Panc1 (cell line): ENCODE data around the gene TCHP. TPM values are rescaled to one million over a fixed set of nuclear protein-coding genes. Genes with fewer than 3 reads are reported as not detected.

Experiments used
- ATAC-seq: fragments of 200-7000 bp; cut with Tn5 transposase; 2 replicates; pipeline ENCODE4 v1.9.1; 2020; ENCODE audit warnings: mild to moderate bottlenecking, moderate library complexity
- BruUV-seq: library from RNA; stranded (reverse); fragments of 400-500 nt; replicated peaks from 2 replicates; lab custom pipeline; 2021; lab: Mats Ljungman, UMichigan
- CTCF ChIA-PET: fragments of 300-600 bp; sonication (Branson Sonifier 250); formaldehyde crosslinking; loops from one replicate; lab custom pipeline; 2022; ENCODE audit warnings: antibody characterized with exemption; lab: Charles Lee
- POLR2A ChIA-PET: fragments of 300-600 bp; sonication (Branson Sonifier 250); formaldehyde crosslinking; loops from one replicate; lab custom pipeline; 2022; ENCODE audit warnings: antibody characterized with exemption; lab: Charles Lee
- DNase-seq: peaks from one replicate; pipeline ENCODE4 v3.0.0-alpha.2; 2010; ENCODE audit warnings: low read depth, low spot score
- H3K27ac ChIP-seq: 2 replicates; pipeline ENCODE4 v1.5.1; 2011; ENCODE audit warnings: mild to moderate bottlenecking, low read length, inconsistent platforms
- H3K27me3 ChIP-seq: fragments of 200-500 bp; sonication (Bioruptor generic); 2 replicates; pipeline ENCODE4 v1.6.0; 2014; ENCODE audit warnings: low read length, inconsistent platforms; ENCODE audit not compliant: control insufficient read depth, insufficient read depth
- H3K36me3 ChIP-seq: fragments of 200-500 bp; sonication (Bioruptor generic); 2 replicates; pipeline ENCODE4 v1.5.1; 2014; ENCODE audit warnings: inconsistent platforms, mild to moderate bottlenecking, low read length, moderate library complexity; ENCODE audit not compliant: control insufficient read depth, insufficient read depth
- H3K4me1 ChIP-seq: 2 replicates; pipeline ENCODE4 v1.5.1; 2011; ENCODE audit warnings: inconsistent platforms, mild to moderate bottlenecking, low read length, moderate library complexity; ENCODE audit not compliant: control insufficient read depth, insufficient read depth
- H3K4me3 ChIP-seq, 2 experiments: 2 replicates each; pipeline ENCODE4 v1.5.1; 2011 to 2012; ENCODE audit warnings: low read depth in 2 of 2, low read length in 2 of 2, mild to moderate bottlenecking in 2 of 2, inconsistent platforms in 1 of 2, moderate library complexity in 1 of 2
- H3K9me3 ChIP-seq: fragments of 200-500 bp; sonication (Bioruptor generic); 2 replicates; pipeline ENCODE4 v1.5.1; 2014; ENCODE audit warnings: low read depth, mild to moderate bottlenecking, inconsistent platforms, low read length, moderate library complexity; ENCODE audit not compliant: control insufficient read depth, insufficient read depth
- CTCF ChIP-seq: fragments of 450-650 bp; IDR thresholded peaks from 2 replicates; pipeline ENCODE4 v1.5.1; 2017; ENCODE audit warnings: mild to moderate bottlenecking
- POLR2AphosphoS5 ChIP-seq: IDR thresholded peaks from 2 replicates; pipeline ENCODE4 v1.6.1; 2012; ENCODE audit warnings: mild to moderate bottlenecking, low read depth, low read length, moderate library complexity
- REST ChIP-seq, 2 experiments: IDR thresholded peaks; 2 replicates each; pipeline ENCODE4 v1.6.1; 2011 to 2012; ENCODE audit warnings: low read depth in 2 of 2, control low read depth in 1 of 2, low read length in 1 of 2, mild to moderate bottlenecking in 1 of 2, moderate library complexity in 1 of 2; ENCODE audit not compliant: insufficient read depth in 1 of 2
- SIN3A ChIP-seq: IDR thresholded peaks from 2 replicates; pipeline ENCODE4 v1.6.1; 2012; ENCODE audit warnings: low read depth, mild to moderate bottlenecking, low read length, moderate library complexity, borderline replicate concordance; ENCODE audit not compliant: insufficient read depth
- TCF7L2 ChIP-seq: IDR thresholded peaks from 2 replicates; pipeline ENCODE4 v1.6.1; 2011; ENCODE audit warnings: mild to moderate bottlenecking, low read depth, low read length, inconsistent platforms
- in situ Hi-C: cut with HindIII; loops from 2 replicates; pipeline ENCODE4 v1.10.0; 2016; ENCODE audit warnings: low sequenced_read_pairs, low pct_unique_long_range_greater_than_20kb
- intact Hi-C: fragments of 100-400 bp; cut with micrococcal nuclease; formaldehyde crosslinking; loops from one replicate; pipeline ENCODE4 v1.10.0; 2022; ENCODE audit not compliant: unreplicated experiment
- total RNA-seq: library from RNA; stranded (reverse); gene quantifications from one replicate; pipeline ENCODE4 v1.2.1, GENCODE V29; 2021; ENCODE audit not compliant: unreplicated experiment

Gene TCHP
- total RNA-seq, 1 experiment from 2014 or later, result 25.0 TPM

- in situ Hi-C loops, result no loop called here
- CTCF ChIA-PET, result no interaction called here
- intact Hi-C loops, result loop anchor here (10.0 kb wide), 1 partner anchor 67 kb away; no protein-coding TSS in a partner anchor
- POLR2A ChIA-PET, result no interaction called here
- Histone ChIP-seq H3K4me1 (no peaks in the 10 kb centered on the region), H3K4me3 (no peak overlapping the region), H3K36me3 (no peaks in the 10 kb centered on the region), H3K27me3 (no peaks in the 10 kb centered on the region), H3K9me3 (no peaks in the 10 kb centered on the region), H3K27ac (no peak overlapping the region)
- TF ChIP-seq SIN3A (no peak), POLR2AphosphoS5 (no peak), REST (IDR thresholded peaks at IDR 0.05; ENCODE audit: insufficient read depth in 1 of 2, low read depth in 2 of 2, low read length in 1 of 2) (no peak), CTCF (no peak)
- BruUV-seq, result no TSS peak
- DNase-seq, result no peak
- ATAC-seq, result no peak
Observed at GRCh38 chr12:109857715-109858114, 42.4 kb upstream of the TCHP start.

GRCh38 chr12:109858764-109859163 is 41.3 kb upstream of the TCHP start:
- BruUV-seq, result no TSS peak
- TF ChIP-seq REST (IDR thresholded peaks at IDR 0.05; ENCODE audit: insufficient read depth in 1 of 2, low read depth in 2 of 2, low read length in 1 of 2) (no peak), POLR2AphosphoS5 (no peak), SIN3A (no peak), TCF7L2 (no peak), CTCF (no peak)
- ATAC-seq, result no peak
- H3K27ac ChIP-seq, result no peak overlapping the region
- no peak for DNase-seq
- CTCF ChIA-PET, result interaction anchor here (0.6 kb wide), 1 partner anchor 572 kb away, joined by 4 read pairs; no protein-coding TSS in a partner anchor
- H3K27me3 ChIP-seq, result no peaks in the 10 kb centered on the region
- no peaks in the 10 kb centered on the region for H3K36me3 ChIP-seq
- no peak overlapping the region for H3K4me3 ChIP-seq
- H3K4me1 ChIP-seq, result no peaks in the 10 kb centered on the region
- in situ Hi-C loops (no loop called here), intact Hi-C loops (loop anchor here (10.0 kb wide), 1 partner anchor 66 kb away; no protein-coding TSS in a partner anchor)
- POLR2A ChIA-PET, result no interaction called here
- H3K9me3 ChIP-seq, result no peaks in the 10 kb centered on the region
